GM11168 (cell line): ENCODE measurements around the gene PPT1.

Experiments
- in situ Hi-C: fragments of 300-500 bp; cut with MboI; formaldehyde crosslinking; loops from one replicate; pipeline ENCODE4 v1.12.0; 2022; ENCODE audit warnings: low sequenced_read_pairs; ENCODE audit not compliant: unreplicated experiment

Gene PPT1

GRCh38 chr1:40096977-40097782 lies at the start of gene PPT1:
PPT1 (minus strand) TSS chr1:40097252; CDS start chr1:40097238, 14 bp downstream.
- in situ Hi-C loops, result loop anchor here (10.0 kb wide), 1 partner anchor 238 kb away; no protein-coding TSS in a partner anchor

GRCh38 chr1:40143891-40144575 lies 47.0 kb upstream of the PPT1 start:
- in situ Hi-C loops, result loop anchor here (10.0 kb wide), 1 partner anchor 261 kb away; no protein-coding TSS in a partner anchor

GRCh38 chr1:40141878-40142535 lies 45.0 kb upstream of the PPT1 start:
- in situ Hi-C loops, result loop anchor here (10.0 kb wide), 1 partner anchor 263 kb away; no protein-coding TSS in a partner anchor

- in situ Hi-C loops, result loop anchor here (10.0 kb wide), 1 partner anchor 264 kb away; no protein-coding TSS in a partner anchor
Observed at GRCh38 chr1:40140211-40140973, 43.3 kb upstream of the PPT1 start.

- in situ Hi-C loops, result no loop called here
Observed at GRCh38 chr1:40133839-40134238, 36.8 kb upstream of the PPT1 start.

- in situ Hi-C loops, result no loop called here
Observed at GRCh38 chr1:40133312-40133665, 36.2 kb upstream of the PPT1 start.

- in situ Hi-C loops, result no loop called here
Observed at GRCh38 chr1:40132383-40133311, 35.6 kb upstream of the PPT1 start.

- in situ Hi-C loops, result no loop called here
Observed at GRCh38 chr1:40130892-40131291, 33.8 kb upstream of the PPT1 start.

- in situ Hi-C loops, result no loop called here
Observed at GRCh38 chr1:40122855-40123254, 25.8 kb upstream of the PPT1 start.

- in situ Hi-C loops, result no loop called here
Observed at GRCh38 chr1:40120128-40120527, 23.1 kb upstream of the PPT1 start.

GRCh38 chr1:40114400-40114799 lies 17.3 kb upstream of the PPT1 start:
- in situ Hi-C loops, result no loop called here

GRCh38 chr1:40110389-40110788 lies 13.3 kb upstream of the PPT1 start:
- in situ Hi-C loops, result no loop called here

GRCh38 chr1:40107290-40107959 lies 10.4 kb upstream of the PPT1 start:
- in situ Hi-C loops, result no loop called here

- in situ Hi-C loops, result no loop called here
Observed at GRCh38 chr1:40105028-40105427, 8.0 kb upstream of the PPT1 start.

- in situ Hi-C loops, result no loop called here
Observed at GRCh38 chr1:40102896-40103295, 5.8 kb upstream of the PPT1 start.

GRCh38 chr1:40102038-40102437 lies 5.0 kb upstream of the PPT1 start:
- in situ Hi-C loops, result no loop called here

- in situ Hi-C loops, result loop anchor here (10.0 kb wide), 1 partner anchor 238 kb away; no protein-coding TSS in a partner anchor
Observed at GRCh38 chr1:40096646-40096976, 441 bp downstream of the PPT1 start.

GRCh38 chr1:40095806-40096205 lies 1.2 kb downstream of the PPT1 start:
- in situ Hi-C loops, result loop anchor here (10.0 kb wide), 1 partner anchor 239 kb away; no protein-coding TSS in a partner anchor
